IMR-90 (cell line): ENCODE measurements around the gene HOTAIR. TPM values are rescaled to one million over a fixed set of nuclear protein-coding genes. Genes with fewer than 3 reads are reported as not detected.

ENCODE experiments used
- ATAC-seq: fragments of 200-7000 bp; cut with Tn5 transposase; 2 replicates; pipeline ENCODE4 v1.9.1; 2020; ENCODE audit warnings: low read depth, mild to moderate bottlenecking, moderate library complexity
- BruUV-seq: library from RNA; stranded (reverse); fragments of 400-500 nt; replicated peaks from 2 replicates; lab custom pipeline; 2021; lab: Mats Ljungman, UMichigan
- CTCF ChIA-PET: fragments of 300-600 bp; formaldehyde crosslinking; extraction: SDS; loops from one replicate; lab custom pipeline; 2021; ENCODE audit warnings: antibody characterized with exemption; lab: Yijun Ruan, JAX
- POLR2A ChIA-PET: fragments of 300-600 bp; sonication (Branson Sonifier 250); formaldehyde crosslinking; loops from one replicate; lab custom pipeline; 2022; ENCODE audit warnings: antibody characterized with exemption; ENCODE audit not compliant: unreplicated experiment; lab: Charles Lee
- DNase-seq: peaks from one replicate; pipeline ENCODE4 v3.0.0; 2013
- H2AFZ ChIP-seq: replicated peaks from 2 replicates; pipeline ENCODE3; 2013; ENCODE audit warnings: low read length, mild to moderate bottlenecking; ENCODE audit not compliant: poor library complexity
- H2AK5ac ChIP-seq: 2 replicates; pipeline ENCODE4 v1.6.1; 2013; ENCODE audit warnings: low read depth, low read length, inconsistent platforms
- H2AK9ac ChIP-seq: replicated peaks from 2 replicates; pipeline ENCODE3; 2013; ENCODE audit warnings: mild to moderate bottlenecking, low read depth, low read length, moderate library complexity; ENCODE audit not compliant: poor library complexity
- H2BK120ac ChIP-seq: 2 replicates; pipeline ENCODE4 v1.6.1; 2013; ENCODE audit warnings: low read depth, low read length, inconsistent platforms
- H2BK15ac ChIP-seq: 3 replicates; pipeline ENCODE4 v1.6.1; 2013; ENCODE audit warnings: low read depth, low read length, inconsistent platforms
- H2BK20ac ChIP-seq: 2 replicates; pipeline ENCODE4 v1.6.1; 2013; ENCODE audit warnings: low read depth, mild to moderate bottlenecking, inconsistent platforms, low read length, moderate library complexity
- H2BK5ac ChIP-seq: 2 replicates; pipeline ENCODE4 v1.6.1; 2013; ENCODE audit warnings: mild to moderate bottlenecking, low read depth, low read length, inconsistent platforms; ENCODE audit not compliant: poor library complexity, severe bottlenecking
- H3K14ac ChIP-seq: replicated peaks from 2 replicates; pipeline ENCODE4 v1.6.1; 2013; ENCODE audit warnings: low read depth, low read length, inconsistent platforms
- H3K18ac ChIP-seq: 2 replicates; pipeline ENCODE4 v1.6.1; 2013; ENCODE audit warnings: low read depth, low read length, control low read depth
- H3K23ac ChIP-seq: 2 replicates; pipeline ENCODE4 v1.6.1; 2013; ENCODE audit warnings: low read depth, low read length, inconsistent platforms
- H3K27ac ChIP-seq: 2 replicates; pipeline ENCODE4 v1.5.1; 2013; ENCODE audit warnings: mild to moderate bottlenecking, control low read depth, low read length; ENCODE audit not compliant: insufficient read depth
- H3K27me3 ChIP-seq: 2 replicates; pipeline ENCODE4 v1.6.1; 2013; ENCODE audit warnings: low read length; ENCODE audit not compliant: control insufficient read depth, insufficient read depth
- H3K36me3 ChIP-seq: 2 replicates; pipeline ENCODE4 v1.6.1; 2013; ENCODE audit warnings: low read length, mixed read lengths; ENCODE audit not compliant: control insufficient read depth, insufficient read depth
- H3K4ac ChIP-seq: 2 replicates; pipeline ENCODE4 v1.6.1; 2013; ENCODE audit warnings: low read depth, low read length, inconsistent platforms
- H3K4me1 ChIP-seq: 2 replicates; pipeline ENCODE4 v1.6.1; 2013; ENCODE audit warnings: low read length, mixed read lengths; ENCODE audit not compliant: control insufficient read depth, insufficient read depth
- H3K4me2 ChIP-seq: 2 replicates; pipeline ENCODE4 v1.6.1; 2013; ENCODE audit warnings: low read depth, mild to moderate bottlenecking, control low read depth, low read length, moderate library complexity
- H3K4me3 ChIP-seq: 2 replicates; pipeline ENCODE4 v1.5.1; 2013; ENCODE audit warnings: low read depth, mild to moderate bottlenecking, control low read depth, low read length, moderate library complexity; ENCODE audit not compliant: insufficient read depth
- H3K56ac ChIP-seq: 2 replicates; pipeline ENCODE4 v1.6.1; 2013; ENCODE audit warnings: low read length, inconsistent platforms; ENCODE audit not compliant: insufficient read depth; ENCODE audit errors: extremely low read depth
- H3K79me1 ChIP-seq, 2 experiments: 2 replicates each; pipeline ENCODE4 v1.6.1; 2013; ENCODE audit warnings: low read length in 2 of 2, inconsistent platforms in 1 of 2, low read depth in 1 of 2
- H3K9ac ChIP-seq: 2 replicates; pipeline ENCODE4 v1.6.1; 2013; ENCODE audit warnings: low read depth, low read length, control low read depth
- H3K9me1 ChIP-seq: 2 replicates; pipeline ENCODE4 v1.6.1; 2013; ENCODE audit warnings: low read length, inconsistent platforms; ENCODE audit not compliant: insufficient read depth
- H3K9me3 ChIP-seq: 2 replicates; pipeline ENCODE4 v1.6.1; 2013; ENCODE audit warnings: low read length; ENCODE audit not compliant: control insufficient read depth, insufficient read depth
- H4K20me1 ChIP-seq: 2 replicates; pipeline ENCODE4 v1.6.1; 2013; ENCODE audit warnings: low read length, inconsistent platforms; ENCODE audit not compliant: insufficient read depth
- H4K5ac ChIP-seq: 2 replicates; pipeline ENCODE4 v1.6.1; 2013; ENCODE audit warnings: mild to moderate bottlenecking, low read depth, low read length, control low read depth
- H4K8ac ChIP-seq, 2 experiments: 2 replicates each; pipeline ENCODE4 v1.6.1; 2013; ENCODE audit warnings: low read depth in 2 of 2, low read length in 2 of 2, control low read depth in 1 of 2, inconsistent platforms in 1 of 2
- H4K91ac ChIP-seq: 2 replicates; pipeline ENCODE4 v1.6.1; 2013; ENCODE audit warnings: low read depth, low read length, inconsistent platforms; ENCODE audit not compliant: insufficient read depth
- BHLHE40 ChIP-seq: fragments of 150-350 bp; IDR thresholded peaks from 2 replicates; pipeline ENCODE4 v1.6.1; 2016; ENCODE audit warnings: mild to moderate bottlenecking, low read depth, low read length
- CEBPB ChIP-seq: IDR thresholded peaks from 2 replicates; pipeline ENCODE4 v1.6.1; 2012; ENCODE audit warnings: low read depth, low read length, improper control_type of control experiment
- CHD1 ChIP-seq: IDR thresholded peaks from 2 replicates; pipeline ENCODE4 v1.6.1; 2012; ENCODE audit warnings: low read depth, low read length, improper control_type of control experiment
- CTCF ChIP-seq: conservative IDR thresholded peaks from 2 replicates; pipeline ENCODE4 v1.5.1; 2012; ENCODE audit warnings: mild to moderate bottlenecking, low read depth, low read length, improper control_type of control experiment
- FOS ChIP-seq: fragments of 150-350 bp; IDR thresholded peaks from 2 replicates; pipeline ENCODE4 v1.6.1; 2016; ENCODE audit warnings: low read depth, low read length
- MAFK ChIP-seq: IDR thresholded peaks from 2 replicates; pipeline ENCODE4 v1.6.1; 2012; ENCODE audit warnings: low read depth, low read length, improper control_type of control experiment
- MAZ ChIP-seq: IDR thresholded peaks from 2 replicates; pipeline ENCODE4 v1.6.1; 2012; ENCODE audit warnings: low read depth, mild to moderate bottlenecking, low read length, improper control_type of control experiment, moderate library complexity, borderline replicate concordance
- MXI1 ChIP-seq: IDR thresholded peaks from 2 replicates; pipeline ENCODE4 v1.6.1; 2012; ENCODE audit warnings: low read depth, mild to moderate bottlenecking, low read length, moderate library complexity, borderline replicate concordance
- POLR2A ChIP-seq: IDR thresholded peaks from 2 replicates; pipeline ENCODE4 v1.6.1; 2012; ENCODE audit warnings: mild to moderate bottlenecking, low read depth, low read length
- RAD21 ChIP-seq: IDR thresholded peaks from 2 replicates; pipeline ENCODE4 v1.6.1; 2012; ENCODE audit warnings: low read length, improper control_type of control experiment
- RCOR1 ChIP-seq: IDR thresholded peaks from 2 replicates; pipeline ENCODE4 v1.6.1; 2012; ENCODE audit warnings: mild to moderate bottlenecking, low read length, improper control_type of control experiment; ENCODE audit not compliant: insufficient replicate concordance
- RFX5 ChIP-seq: IDR thresholded peaks from 2 replicates; pipeline ENCODE4 v1.8.0; 2012; ENCODE audit warnings: low read depth, mild to moderate bottlenecking, low read length, moderate library complexity
- SMC3 ChIP-seq: fragments of 150-350 bp; IDR thresholded peaks from 2 replicates; pipeline ENCODE4 v1.6.1; 2016; ENCODE audit warnings: low read depth, mild to moderate bottlenecking, antibody characterized with exemption, low read length, moderate library complexity
- WGBS, 2 experiments: methylation state at CpG; one replicate each; pipeline versions ENCODE4 v1.1.5 to v1.1.7; 2013; ENCODE audit warnings: missing lambda C conversion rate in 2 of 2; ENCODE audit not compliant: insufficient read length in 1 of 2; ENCODE audit errors: extremely low coverage in 2 of 2; 5-methylcytosine and 5-hydroxymethylcytosine counted together
- dilution Hi-C: fragments of 300-500 bp; cut with HindIII; formaldehyde crosslinking; loops from one replicate; pipeline ENCODE4 v1.14.3; 2018; ENCODE audit warnings: low sequenced_read_pairs; ENCODE audit not compliant: unreplicated experiment
- in situ Hi-C: fragments of 300-500 bp; cut with MboI; formaldehyde crosslinking; loops from 3 replicates; pipeline ENCODE4 v1.14.3; 2019; ENCODE audit warnings: low sequenced_read_pairs, inconsistent platforms, mixed read lengths
- intact Hi-C: fragments of 100-400 bp; cut with micrococcal nuclease; formaldehyde crosslinking; loops from 2 replicates; pipeline ENCODE4 v1.10.0; 2022
- polyA plus RNA-seq, 3 experiments: library from polyadenylated mRNA; depleted of rRNA; stranded (reverse); fragments of >200 nt; gene quantifications; 2 replicates each; pipeline ENCODE4 v1.2.3, GENCODE V29; 2012; ENCODE audit warnings: low replicate concordance in 1 of 3
- total RNA-seq: library from RNA; depleted of rRNA; stranded (reverse); fragments of >200 nt; gene quantifications from 2 replicates; pipeline ENCODE4 v1.2.3, GENCODE V29; 2012
- TF ChIP-seq, protein P1 (sequence below): fragments of 150-350 bp; IDR thresholded peaks from 2 replicates; pipeline ENCODE4 v1.6.1; 2016; ENCODE audit warnings: low read depth, mild to moderate bottlenecking, low read length, moderate library complexity, borderline replicate concordance
- TF ChIP-seq, protein P2 (sequence below): fragments of 150-350 bp; IDR thresholded peaks from 2 replicates; pipeline ENCODE4 v1.6.1; 2017; ENCODE audit warnings: mild to moderate bottlenecking, antibody characterized with exemption, low read length, low read depth

Gene HOTAIR
- total and polyA plus RNA-seq, 2 of the 4 experiments (the other 2 are of a cell fraction): not detected

DNA sequence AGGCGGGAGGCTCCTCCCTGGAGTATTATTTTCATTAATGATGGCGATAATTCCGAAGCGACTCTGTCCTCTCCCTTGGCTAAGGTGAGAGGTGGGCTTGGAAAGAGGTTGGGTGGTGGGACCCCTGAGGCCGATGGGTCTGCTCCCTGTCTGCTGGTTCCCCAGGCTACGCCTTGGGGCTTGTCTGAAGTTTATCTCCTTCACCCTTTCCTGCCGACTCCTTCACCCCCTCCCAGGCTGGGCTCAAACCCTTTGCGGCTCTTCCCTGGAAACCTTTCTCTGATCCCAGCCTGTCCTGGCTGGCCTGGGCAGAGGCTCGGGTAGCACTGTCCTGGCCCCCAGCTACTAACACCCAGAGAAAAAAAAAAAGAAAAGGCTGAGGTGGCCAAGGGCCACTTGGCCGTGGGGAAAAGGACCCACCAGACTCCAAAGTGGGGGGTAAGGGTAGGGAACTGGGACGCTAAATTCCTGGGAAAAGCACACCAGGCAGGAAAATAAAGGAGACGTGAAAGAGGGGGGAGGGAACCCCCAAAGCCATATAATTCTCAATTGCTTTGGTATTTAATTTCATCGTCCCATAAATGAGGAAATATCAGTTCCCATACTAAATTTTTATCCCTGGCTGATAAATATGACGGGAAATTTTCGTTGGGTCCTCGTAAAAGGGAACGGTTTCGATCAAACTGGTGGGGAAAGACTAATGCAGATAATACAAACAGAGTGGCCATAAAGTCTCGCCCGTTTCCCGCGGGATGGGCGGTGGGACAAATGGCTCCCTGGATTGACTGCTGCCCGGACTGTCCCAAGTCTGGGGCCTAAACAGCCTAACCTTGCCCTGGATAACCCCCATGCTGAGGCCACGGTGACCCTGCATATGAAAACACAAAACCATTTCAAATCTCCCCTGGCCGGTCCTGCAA is 8.2 kb upstream of the HOTAIR start:
- POLR2A ChIA-PET: no interaction called here
- Histone ChIP-seq H3K9me3 (peaks cover 6% of the 10 kb centered on the region), H3K9me1 (no peaks in the 10 kb centered on the region), H2BK15ac (no peak overlapping the region), H3K18ac (no peak overlapping the region), H4K8ac (no peak overlapping the region), H2AK9ac (no peak overlapping the region), H3K4me2 (no peak overlapping the region), H2AK5ac (no peak overlapping the region), H3K36me3 (no peaks in the 10 kb centered on the region), H3K14ac (no peak overlapping the region), H3K23ac (no peak overlapping the region), H3K27me3 (peaks cover 94% of the 10 kb centered on the region), H3K27ac (no peak overlapping the region), H2BK20ac (no peak overlapping the region), H3K4me3 (no peak overlapping the region), H2BK5ac (no peak overlapping the region), H4K91ac (no peak overlapping the region), H2BK120ac (no peak overlapping the region), H4K20me1 (no peaks in the 10 kb centered on the region), H3K4ac (no peak overlapping the region), H3K4me1 (no peaks in the 10 kb centered on the region), H3K79me1 (no peaks in the 10 kb centered on the region), H3K56ac (no peak overlapping the region), H3K9ac (no peak overlapping the region), H4K5ac (no peak overlapping the region), H2AFZ (no peak overlapping the region)
- no peak for DNase-seq
- CTCF ChIA-PET: no interaction called here
- ATAC-seq: no peak
- dilution Hi-C loops: no loop called here
- intact Hi-C loops: no loop called here
- in situ Hi-C loops: no loop called here
- 0% methylated on average over 3 of the region's 26 CpGs; no CpG with 5 or more reads in 1 of the 2 experiments for WGBS, 2 experiments
- BruUV-seq: no TSS peak
- no peak for TF ChIP-seq MAZ
- TF ChIP-seq BHLHE40: no peak
- no peak for TF ChIP-seq RCOR1
- TF ChIP-seq MAFK: no peak
- no peak for TF ChIP-seq CEBPB
- no peak for TF ChIP-seq CTCF
- TF ChIP-seq, protein P1, sequence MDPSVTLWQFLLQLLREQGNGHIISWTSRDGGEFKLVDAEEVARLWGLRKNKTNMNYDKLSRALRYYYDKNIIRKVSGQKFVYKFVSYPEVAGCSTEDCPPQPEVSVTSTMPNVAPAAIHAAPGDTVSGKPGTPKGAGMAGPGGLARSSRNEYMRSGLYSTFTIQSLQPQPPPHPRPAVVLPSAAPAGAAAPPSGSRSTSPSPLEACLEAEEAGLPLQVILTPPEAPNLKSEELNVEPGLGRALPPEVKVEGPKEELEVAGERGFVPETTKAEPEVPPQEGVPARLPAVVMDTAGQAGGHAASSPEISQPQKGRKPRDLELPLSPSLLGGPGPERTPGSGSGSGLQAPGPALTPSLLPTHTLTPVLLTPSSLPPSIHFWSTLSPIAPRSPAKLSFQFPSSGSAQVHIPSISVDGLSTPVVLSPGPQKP: no peak
- TF ChIP-seq FOS: no peak
- TF ChIP-seq SMC3: no peak
- TF ChIP-seq RFX5: no peak
- TF ChIP-seq, protein P2, sequence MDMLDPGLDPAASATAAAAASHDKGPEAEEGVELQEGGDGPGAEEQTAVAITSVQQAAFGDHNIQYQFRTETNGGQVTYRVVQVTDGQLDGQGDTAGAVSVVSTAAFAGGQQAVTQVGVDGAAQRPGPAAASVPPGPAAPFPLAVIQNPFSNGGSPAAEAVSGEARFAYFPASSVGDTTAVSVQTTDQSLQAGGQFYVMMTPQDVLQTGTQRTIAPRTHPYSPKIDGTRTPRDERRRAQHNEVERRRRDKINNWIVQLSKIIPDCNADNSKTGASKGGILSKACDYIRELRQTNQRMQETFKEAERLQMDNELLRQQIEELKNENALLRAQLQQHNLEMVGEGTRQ: no peak
- TF ChIP-seq RAD21: no peak
- no peak for TF ChIP-seq CHD1
- TF ChIP-seq MXI1: no peak
- TF ChIP-seq POLR2A: no peak
